Thymus (tissue), 2 donors: Measurements from ENCODE around the gene CCDC188. TPM values are rescaled to one million over a fixed set of nuclear protein-coding genes. Genes with fewer than 3 reads are reported as not detected.

ENCODE experiments used
- polyA plus RNA-seq: library from polyadenylated mRNA; stranded (reverse); fragments of 200-250 nt; gene quantifications from one replicate; pipeline ENCODE4 v1.2.3, GENCODE V29; 2013
- total RNA-seq: library from RNA; stranded (reverse); fragments of 120-200 nt; gene quantifications from one replicate; pipeline ENCODE4 v1.2.4, GENCODE V29; 2013
- donor health status: healthy.

Gene CCDC188
- total and polyA plus RNA-seq, 2 donors: 0.09 to 0.84 TPM

Other genes starting within 250 kb of the CCDC188 start
- 53.6 TPM for gene COMT, start 209.3 kb downstream of the CCDC188 start, total RNA-seq
- 74.5 TPM for gene COMT, start 209.3 kb downstream of the CCDC188 start, polyA plus RNA-seq
- 10.1 TPM for gene TXNRD2, start 209.2 kb downstream of the CCDC188 start, total RNA-seq
- 24.2 TPM for gene TXNRD2, start 209.2 kb downstream of the CCDC188 start, polyA plus RNA-seq
- 2.1 TPM for gene ARVCF, start 134.2 kb downstream of the CCDC188 start, total RNA-seq
- 8.2 TPM for gene ARVCF, start 134.2 kb downstream of the CCDC188 start, polyA plus RNA-seq
- gene TANGO2, start 129.9 kb downstream of the CCDC188 start, total RNA-seq: 15.9 TPM
- gene TANGO2, start 129.9 kb downstream of the CCDC188 start, polyA plus RNA-seq: 19.7 TPM
- gene DGCR8, start 70.8 kb downstream of the CCDC188 start, total RNA-seq: 20.3 TPM
- 22.5 TPM for gene DGCR8, start 70.8 kb downstream of the CCDC188 start, polyA plus RNA-seq
- gene RANBP1, start 35.0 kb downstream of the CCDC188 start, total RNA-seq: 318 TPM
- 78.9 TPM for gene RANBP1, start 35.0 kb downstream of the CCDC188 start, polyA plus RNA-seq
- gene TRMT2A, start 33.8 kb downstream of the CCDC188 start, total RNA-seq: 69.3 TPM
- 92.4 TPM for gene TRMT2A, start 33.8 kb downstream of the CCDC188 start, polyA plus RNA-seq
- gene ZDHHC8, start 19.3 kb downstream of the CCDC188 start, total RNA-seq: 7.2 TPM
- 35.1 TPM for gene ZDHHC8, start 19.3 kb downstream of the CCDC188 start, polyA plus RNA-seq
- 3.2 TPM for gene RTN4R, start 117.3 kb upstream of the CCDC188 start, total RNA-seq
- 1.5 TPM for gene RTN4R, start 117.3 kb upstream of the CCDC188 start, polyA plus RNA-seq
- 61.6 TPM for gene DGCR6L, start 169.0 kb upstream of the CCDC188 start, total RNA-seq
- 62.1 TPM for gene DGCR6L, start 169.0 kb upstream of the CCDC188 start, polyA plus RNA-seq
- 6.1 TPM for gene ZNF74, start 243.1 kb upstream of the CCDC188 start, total RNA-seq
- gene ZNF74, start 243.1 kb upstream of the CCDC188 start, polyA plus RNA-seq: 5.0 TPM